ENCODE data around the gene TMED9. TPM values are rescaled to one million over a fixed set of nuclear protein-coding genes. Genes with fewer than 3 reads are reported as not detected.
"Not testable (repeated sequence)": the region's sequence is repeated elsewhere in the genome, so short reads cannot be mapped to it uniquely, and the experiment has no call there.

TMED9 gene
- polyA plus RNA-seq, 1 donor (not counting 4 experiments of a cell fraction or from before 2014, with no cell fraction given): 247 TPM

- Histone ChIP-seq H4K20me1 (ENCODE audit: control insufficient read depth, extremely low read depth, insufficient read depth, low read length) (no peaks in the 10 kb centered on the region), H3K9ac (ENCODE audit: control insufficient read depth, extremely low read depth, insufficient read depth, low read length) (no peak overlapping the region), H3K27me3 (ENCODE audit: control insufficient read depth, extremely low read depth, insufficient read depth, low read length) (no peaks in the 10 kb centered on the region), H3K36me3 (ENCODE audit: control insufficient read depth in 2 of 2, extremely low read depth in 1 of 2, insufficient read depth in 2 of 2, low read length in 2 of 2) (peaks cover 0 to 19% of the 10 kb centered on the region in 2 experiments), H3K4me3 (ENCODE audit: control insufficient read depth in 2 of 3, extremely low read depth in 1 of 3, insufficient read depth in 2 of 3, low read depth in 1 of 3, low read length in 3 of 3) (no peak overlapping the region), H3K79me2 (ENCODE audit: control insufficient read depth, insufficient read depth, low read length) (no peaks in the 10 kb centered on the region), H3K27ac (ENCODE audit: control insufficient read depth, insufficient read depth, low read length) (no peak overlapping the region), H3K4me1 (ENCODE audit: control insufficient read depth, extremely low read depth, insufficient read depth, low read length) (no peaks in the 10 kb centered on the region), H3K9me3 (ENCODE audit: control insufficient read depth, low read depth, low read length) (no peaks in the 10 kb centered on the region), H3K9me1 (ENCODE audit: control insufficient read depth, extremely low read depth, insufficient read depth, low read length) (no peaks in the 10 kb centered on the region), H3K4me2 (ENCODE audit: control insufficient read depth, extremely low read depth, insufficient read depth, low read depth, low read length) (no peak overlapping the region), H2AFZ (ENCODE audit: control insufficient read depth, low read length) (no peak overlapping the region)
- dilution Hi-C loops (cut with MboI; ENCODE audit: extremely low pct_ligation_motif_present, low sequenced_read_pairs): no loop called here
- no peak for TF ChIP-seq CTCF (optimal IDR thresholded peaks at IDR 0.05 in 1 of 3, IDR thresholded peaks at IDR 0.05 in 1 of 3, conservative IDR thresholded peaks at IDR 0.05 in 1 of 3; ENCODE audit: extremely low read depth in 1 of 3, insufficient read depth in 2 of 3, low read length in 3 of 3)
- TF ChIP-seq EZH2 (IDR thresholded peaks at IDR 0.05; ENCODE audit: low read length): no peak
- FAIRE-seq (no peak), DNase-seq (ENCODE audit: low read depth, low spot score) (no peak)
These were observed 20.2 kb downstream of the TMED9 start for GRCh38 chr5:177612215-177612673.

- Histone ChIP-seq H3K9me1 (ENCODE audit: control insufficient read depth, extremely low read depth, insufficient read depth, low read length) (no peaks in the 10 kb centered on the region), H3K9me3 (ENCODE audit: control insufficient read depth, low read depth, low read length) (no peaks in the 10 kb centered on the region), H3K9ac (ENCODE audit: control insufficient read depth, extremely low read depth, insufficient read depth, low read length) (no peak overlapping the region), H3K4me3 (ENCODE audit: control insufficient read depth in 2 of 3, extremely low read depth in 1 of 3, insufficient read depth in 2 of 3, low read depth in 1 of 3, low read length in 3 of 3) (no peak overlapping the region), H3K27ac (ENCODE audit: control insufficient read depth, insufficient read depth, low read length) (no peak overlapping the region), H3K27me3 (ENCODE audit: control insufficient read depth, extremely low read depth, insufficient read depth, low read length) (no peaks in the 10 kb centered on the region), H4K20me1 (ENCODE audit: control insufficient read depth, extremely low read depth, insufficient read depth, low read length) (no peaks in the 10 kb centered on the region), H3K79me2 (ENCODE audit: control insufficient read depth, insufficient read depth, low read length) (no peaks in the 10 kb centered on the region), H3K4me2 (ENCODE audit: control insufficient read depth, extremely low read depth, insufficient read depth, low read depth, low read length) (no peak overlapping the region), H3K36me3 (ENCODE audit: control insufficient read depth in 2 of 2, extremely low read depth in 1 of 2, insufficient read depth in 2 of 2, low read length in 2 of 2) (peaks cover 7 to 9% of the 10 kb centered on the region in 2 experiments), H2AFZ (ENCODE audit: control insufficient read depth, low read length) (no peak overlapping the region), H3K4me1 (ENCODE audit: control insufficient read depth, extremely low read depth, insufficient read depth, low read length) (no peaks in the 10 kb centered on the region)
- dilution Hi-C loops (cut with MboI; ENCODE audit: extremely low pct_ligation_motif_present, low sequenced_read_pairs): no loop called here
- no peak for FAIRE-seq
- no peak for TF ChIP-seq CTCF (optimal IDR thresholded peaks at IDR 0.05 in 1 of 3, IDR thresholded peaks at IDR 0.05 in 1 of 3, conservative IDR thresholded peaks at IDR 0.05 in 1 of 3; ENCODE audit: extremely low read depth in 1 of 3, insufficient read depth in 2 of 3, low read length in 3 of 3)
- TF ChIP-seq EZH2 (IDR thresholded peaks at IDR 0.05; ENCODE audit: low read length): no peak
- no peak for DNase-seq (ENCODE audit: low read depth, low spot score)
These were observed 28.6 kb downstream of the TMED9 start for GRCh38 chr5:177620560-177620959.

- H3K4me3 ChIP-seq (ENCODE audit: control insufficient read depth in 2 of 3, extremely low read depth in 1 of 3, insufficient read depth in 2 of 3, low read depth in 1 of 3, low read length in 3 of 3); H3K9ac ChIP-seq (ENCODE audit: control insufficient read depth, extremely low read depth, insufficient read depth, low read length); H3K36me3 ChIP-seq (ENCODE audit: control insufficient read depth in 2 of 2, extremely low read depth in 1 of 2, insufficient read depth in 2 of 2, low read length in 2 of 2); H4K20me1 ChIP-seq (ENCODE audit: control insufficient read depth, extremely low read depth, insufficient read depth, low read length); H3K9me3 ChIP-seq (ENCODE audit: control insufficient read depth, low read depth, low read length); H3K4me2 ChIP-seq (ENCODE audit: control insufficient read depth, extremely low read depth, insufficient read depth, low read depth, low read length); H3K9me1 ChIP-seq (ENCODE audit: control insufficient read depth, extremely low read depth, insufficient read depth, low read length); H2AFZ ChIP-seq (ENCODE audit: control insufficient read depth, low read length); FAIRE-seq; dilution Hi-C loops (cut with MboI; ENCODE audit: extremely low pct_ligation_motif_present, low sequenced_read_pairs); H3K79me2 ChIP-seq (ENCODE audit: control insufficient read depth, insufficient read depth, low read length); DNase-seq (ENCODE audit: low read depth, low spot score); H3K4me1 ChIP-seq (ENCODE audit: control insufficient read depth, extremely low read depth, insufficient read depth, low read length); H3K27me3 ChIP-seq (ENCODE audit: control insufficient read depth, extremely low read depth, insufficient read depth, low read length); H3K27ac ChIP-seq (ENCODE audit: control insufficient read depth, insufficient read depth, low read length): not testable (repeated sequence)
These were observed 32.2 kb downstream of the TMED9 start for GRCh38 chr5:177624172-177624571.

- H3K4me1 ChIP-seq (ENCODE audit: control insufficient read depth, extremely low read depth, insufficient read depth, low read length); H3K36me3 ChIP-seq (ENCODE audit: control insufficient read depth in 2 of 2, extremely low read depth in 1 of 2, insufficient read depth in 2 of 2, low read length in 2 of 2); H3K9me3 ChIP-seq (ENCODE audit: control insufficient read depth, low read depth, low read length); H3K27ac ChIP-seq (ENCODE audit: control insufficient read depth, insufficient read depth, low read length); H3K9me1 ChIP-seq (ENCODE audit: control insufficient read depth, extremely low read depth, insufficient read depth, low read length); H3K27me3 ChIP-seq (ENCODE audit: control insufficient read depth, extremely low read depth, insufficient read depth, low read length); H3K79me2 ChIP-seq (ENCODE audit: control insufficient read depth, insufficient read depth, low read length); H3K4me3 ChIP-seq (ENCODE audit: control insufficient read depth in 2 of 3, extremely low read depth in 1 of 3, insufficient read depth in 2 of 3, low read depth in 1 of 3, low read length in 3 of 3); dilution Hi-C loops (cut with MboI; ENCODE audit: extremely low pct_ligation_motif_present, low sequenced_read_pairs); H3K9ac ChIP-seq (ENCODE audit: control insufficient read depth, extremely low read depth, insufficient read depth, low read length); H3K4me2 ChIP-seq (ENCODE audit: control insufficient read depth, extremely low read depth, insufficient read depth, low read depth, low read length); DNase-seq (ENCODE audit: low read depth, low spot score); FAIRE-seq; H2AFZ ChIP-seq (ENCODE audit: control insufficient read depth, low read length); H4K20me1 ChIP-seq (ENCODE audit: control insufficient read depth, extremely low read depth, insufficient read depth, low read length): not testable (repeated sequence)
These were observed 38.2 kb downstream of the TMED9 start for GRCh38 chr5:177630186-177630585.
